ENCODE data around the gene SH3GLB2. TPM values are rescaled to one million over a fixed set of nuclear protein-coding genes. Genes with fewer than 3 reads are reported as not detected.
"Not testable (repeated sequence)": the region's sequence is repeated elsewhere in the genome, so short reads cannot be mapped to it uniquely, and the experiment has no call there.

Gene SH3GLB2
- total RNA-seq, 1 experiment from 2014 or later: 54.3 TPM

- in situ Hi-C loops (cut with HindIII; ENCODE audit: low sequenced_read_pairs): no loop called here
- DNase-seq (ENCODE audit: low spot score): peak; percentile 91
Measured at GRCh38 chr9:129006328-129007034, 21.6 kb downstream of the SH3GLB2 start.

- peak; percentile 13 for DNase-seq (ENCODE audit: low spot score)
- in situ Hi-C loops (cut with HindIII; ENCODE audit: low sequenced_read_pairs): no loop called here
Measured at GRCh38 chr9:129005336-129005997, 22.7 kb downstream of the SH3GLB2 start.

- DNase-seq (ENCODE audit: low spot score); in situ Hi-C loops (cut with HindIII; ENCODE audit: low sequenced_read_pairs): not testable (repeated sequence)
Measured at GRCh38 chr9:129004173-129004572, 24.0 kb downstream of the SH3GLB2 start.

GRCh38 chr9:129002992-129003391, 25.1 kb downstream of the SH3GLB2 start:
- no peak for DNase-seq (ENCODE audit: low spot score)
- in situ Hi-C loops (cut with HindIII; ENCODE audit: low sequenced_read_pairs): no loop called here

GRCh38 chr9:129001504-129002325, 26.4 kb downstream of the SH3GLB2 start:
- in situ Hi-C loops (cut with HindIII; ENCODE audit: low sequenced_read_pairs): no loop called here
- DNase-seq (ENCODE audit: low spot score): no peak

GRCh38 chr9:128999581-129000206, 28.4 kb downstream of the SH3GLB2 start:
- in situ Hi-C loops (cut with HindIII; ENCODE audit: low sequenced_read_pairs): no loop called here
- DNase-seq (ENCODE audit: low spot score): no peak

- DNase-seq (ENCODE audit: low spot score): no peak
- in situ Hi-C loops (cut with HindIII; ENCODE audit: low sequenced_read_pairs): no loop called here
Measured at GRCh38 chr9:128998462-128998861, 29.7 kb downstream of the SH3GLB2 start.

GRCh38 chr9:128995791-128996190, 32.3 kb downstream of the SH3GLB2 start:
- no peak for DNase-seq (ENCODE audit: low spot score)
- in situ Hi-C loops (cut with HindIII; ENCODE audit: low sequenced_read_pairs): no loop called here

GRCh38 chr9:128992995-128993394, 35.1 kb downstream of the SH3GLB2 start:
- DNase-seq (ENCODE audit: low spot score): peak; percentile 86
- in situ Hi-C loops (cut with HindIII; ENCODE audit: low sequenced_read_pairs): no loop called here

- DNase-seq (ENCODE audit: low spot score): no peak
- in situ Hi-C loops (cut with HindIII; ENCODE audit: low sequenced_read_pairs): no loop called here
Measured at GRCh38 chr9:128987805-128988204, 40.3 kb downstream of the SH3GLB2 start.

- in situ Hi-C loops (cut with HindIII; ENCODE audit: low sequenced_read_pairs): no loop called here
- DNase-seq (ENCODE audit: low spot score): peak; percentile 86
Measured at GRCh38 chr9:128986671-128987070, 41.5 kb downstream of the SH3GLB2 start.

GRCh38 chr9:128983536-128983935, 44.6 kb downstream of the SH3GLB2 start:
- no peak for DNase-seq (ENCODE audit: low spot score)
- in situ Hi-C loops (cut with HindIII; ENCODE audit: low sequenced_read_pairs): no loop called here

GRCh38 chr9:128979111-128979510, 49.0 kb downstream of the SH3GLB2 start:
- in situ Hi-C loops (cut with HindIII; ENCODE audit: low sequenced_read_pairs): no loop called here
- DNase-seq (ENCODE audit: low spot score): no peak

- DNase-seq (ENCODE audit: low spot score): no peak
- in situ Hi-C loops (cut with HindIII; ENCODE audit: low sequenced_read_pairs): no loop called here
Measured at GRCh38 chr9:128972956-128973355, 55.2 kb downstream of the SH3GLB2 start.

GRCh38 chr9:128969491-128969890, 58.6 kb downstream of the SH3GLB2 start:
- DNase-seq (ENCODE audit: low spot score): no peak
- in situ Hi-C loops (cut with HindIII; ENCODE audit: low sequenced_read_pairs): no loop called here

- in situ Hi-C loops (cut with HindIII; ENCODE audit: low sequenced_read_pairs); DNase-seq (ENCODE audit: low spot score): not testable (repeated sequence)
Measured at GRCh38 chr9:128961403-128961802, 66.7 kb downstream of the SH3GLB2 start.

Measured in G401 (cell line).